GF-D8 (cell line): ENCODE data around the gene MMP28.

Experiments
- DNase-seq: peaks from one replicate; lab custom pipeline; 2025; lab: John Stamatoyannopoulos, UW

Gene MMP28

DNA sequence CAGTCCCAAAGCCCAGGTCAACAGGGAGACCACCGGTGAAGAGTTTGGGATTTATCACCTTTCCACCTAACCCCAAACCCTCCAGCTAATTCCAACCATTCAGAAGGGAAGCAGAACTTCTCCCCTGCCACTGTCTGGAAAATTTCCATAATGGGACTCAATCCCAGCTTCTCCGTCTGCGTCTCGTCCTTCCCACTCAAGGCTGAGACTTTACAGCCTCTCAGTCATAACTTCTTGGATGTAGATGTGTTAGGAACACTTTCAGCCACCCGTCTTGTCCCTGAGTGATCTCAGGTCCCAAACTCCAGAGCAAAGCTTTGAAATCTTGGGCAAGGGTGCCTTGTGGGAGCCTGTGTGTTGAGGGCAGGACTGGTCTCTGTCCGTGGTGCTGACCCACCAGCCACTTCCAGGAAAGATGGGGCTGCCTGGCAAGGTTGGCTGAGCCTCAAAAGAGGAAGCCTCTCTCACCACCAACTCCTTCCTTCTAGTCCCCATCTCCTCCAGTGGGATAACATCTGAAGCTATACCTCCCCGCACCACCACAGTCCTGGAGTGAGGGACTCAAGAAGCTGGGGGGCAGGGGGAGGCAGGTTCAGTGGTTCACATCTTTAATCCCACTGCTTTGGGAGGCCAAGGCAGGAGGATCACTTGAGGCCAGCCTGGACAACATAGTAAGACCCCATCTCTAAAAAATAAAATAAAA, 51.7 kb downstream of the MMP28 start:
- DNase-seq: no peak

DNA sequence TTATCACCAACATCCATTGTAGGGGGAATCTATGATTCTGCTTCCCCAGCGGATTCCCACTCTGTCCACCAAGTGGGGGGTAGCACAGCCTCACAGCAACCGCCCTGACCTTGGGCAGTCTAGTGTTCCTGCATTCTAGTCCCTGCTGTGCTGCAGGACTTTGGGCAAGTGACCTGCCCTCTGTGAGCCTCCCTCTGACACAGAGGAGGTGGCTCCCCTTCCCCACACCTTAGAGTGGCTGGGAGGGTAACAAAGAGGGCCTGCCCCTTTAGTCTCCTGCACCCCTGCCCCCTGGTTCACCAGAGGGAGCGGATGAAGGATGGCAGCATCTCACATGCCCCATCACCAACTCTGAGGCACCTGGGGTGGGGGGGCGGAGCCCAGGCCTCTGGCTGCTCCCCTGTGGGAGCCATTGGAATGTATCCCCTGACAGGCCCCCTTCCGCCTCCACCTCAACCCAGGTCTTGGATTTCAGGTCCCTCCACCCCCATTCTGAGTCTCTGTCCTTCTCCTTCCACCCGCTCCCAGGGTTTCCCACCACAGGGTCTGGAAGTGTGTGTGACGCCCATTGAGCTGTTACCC, 52.5 kb downstream of the MMP28 start:
- DNase-seq: no peak

GRCh38 chr17:35742496-35742895, 52.9 kb downstream of the MMP28 start:
- DNase-seq: no peak

GRCh38 chr17:35740997-35741931, 54.2 kb downstream of the MMP28 start:
- no peak for DNase-seq

- no peak for DNase-seq
These were observed 55.2 kb downstream of the MMP28 start for GRCh38 chr17:35740216-35740615.

GRCh38 chr17:35738519-35739133, 56.8 kb downstream of the MMP28 start:
- no peak for DNase-seq

DNA sequence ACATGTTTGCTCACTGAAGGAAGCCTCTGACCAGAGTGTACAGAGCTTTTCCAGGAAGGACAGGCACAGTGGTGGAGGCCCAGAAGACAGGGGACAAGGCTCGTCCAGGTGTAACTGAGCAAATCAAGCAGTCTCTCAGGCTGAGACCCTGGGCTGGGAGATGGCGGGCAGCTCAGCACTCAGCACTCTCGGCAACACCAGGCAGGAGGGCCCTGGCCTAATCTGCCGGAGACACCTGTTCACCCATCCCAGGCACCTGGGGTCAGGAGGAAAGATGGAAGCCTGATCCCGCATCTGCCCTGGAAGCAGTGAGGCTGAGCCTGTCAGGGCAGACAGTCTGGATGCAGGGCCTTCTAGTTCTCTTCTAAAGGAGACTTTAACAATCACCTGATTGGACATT, 59.2 kb downstream of the MMP28 start:
- no peak for DNase-seq

GRCh38 chr17:35735036-35735805, 60.2 kb downstream of the MMP28 start:
- no peak for DNase-seq

DNA sequence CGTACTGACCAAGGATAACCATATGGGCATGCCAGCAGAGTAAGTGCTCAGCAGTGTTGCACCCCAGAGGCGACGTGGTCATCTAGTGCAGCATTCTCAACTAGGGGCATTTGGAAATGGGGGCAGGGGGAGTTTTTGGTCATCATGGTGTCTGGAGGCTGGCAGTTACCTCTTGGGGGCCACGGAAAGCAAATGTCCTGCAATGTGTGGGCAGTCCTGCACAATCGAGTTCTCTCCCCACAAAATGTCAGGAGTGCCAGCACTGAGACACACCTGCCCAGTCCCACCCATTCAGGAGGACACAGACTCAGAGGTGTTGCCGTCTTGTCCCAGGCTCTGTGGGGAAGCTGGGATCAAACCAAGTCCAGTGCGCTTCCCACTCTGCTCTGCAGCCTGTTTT, 61.0 kb downstream of the MMP28 start:
- DNase-seq: no peak

DNA sequence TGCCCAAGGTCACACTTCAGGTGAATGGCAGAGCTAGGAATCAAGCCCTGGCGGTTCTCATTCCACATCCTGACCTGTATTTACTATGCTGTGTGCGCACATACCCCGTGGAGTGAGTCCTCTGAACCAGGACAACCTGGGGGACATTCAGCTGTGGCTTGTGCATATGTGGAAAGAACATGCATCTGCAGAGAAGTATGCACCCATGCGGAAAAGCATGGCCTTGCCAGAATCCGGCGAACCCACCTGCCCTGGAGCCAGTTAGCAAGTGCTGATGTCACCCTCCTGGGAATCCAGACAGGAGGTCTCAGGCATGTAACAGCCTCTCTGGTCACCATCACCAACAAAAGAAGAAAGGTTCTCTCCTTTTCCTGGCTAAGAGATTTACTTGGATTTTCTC, 62.1 kb downstream of the MMP28 start:
- DNase-seq: no peak

GRCh38 chr17:35732806-35733136, 62.7 kb downstream of the MMP28 start:
- no peak for DNase-seq

DNA sequence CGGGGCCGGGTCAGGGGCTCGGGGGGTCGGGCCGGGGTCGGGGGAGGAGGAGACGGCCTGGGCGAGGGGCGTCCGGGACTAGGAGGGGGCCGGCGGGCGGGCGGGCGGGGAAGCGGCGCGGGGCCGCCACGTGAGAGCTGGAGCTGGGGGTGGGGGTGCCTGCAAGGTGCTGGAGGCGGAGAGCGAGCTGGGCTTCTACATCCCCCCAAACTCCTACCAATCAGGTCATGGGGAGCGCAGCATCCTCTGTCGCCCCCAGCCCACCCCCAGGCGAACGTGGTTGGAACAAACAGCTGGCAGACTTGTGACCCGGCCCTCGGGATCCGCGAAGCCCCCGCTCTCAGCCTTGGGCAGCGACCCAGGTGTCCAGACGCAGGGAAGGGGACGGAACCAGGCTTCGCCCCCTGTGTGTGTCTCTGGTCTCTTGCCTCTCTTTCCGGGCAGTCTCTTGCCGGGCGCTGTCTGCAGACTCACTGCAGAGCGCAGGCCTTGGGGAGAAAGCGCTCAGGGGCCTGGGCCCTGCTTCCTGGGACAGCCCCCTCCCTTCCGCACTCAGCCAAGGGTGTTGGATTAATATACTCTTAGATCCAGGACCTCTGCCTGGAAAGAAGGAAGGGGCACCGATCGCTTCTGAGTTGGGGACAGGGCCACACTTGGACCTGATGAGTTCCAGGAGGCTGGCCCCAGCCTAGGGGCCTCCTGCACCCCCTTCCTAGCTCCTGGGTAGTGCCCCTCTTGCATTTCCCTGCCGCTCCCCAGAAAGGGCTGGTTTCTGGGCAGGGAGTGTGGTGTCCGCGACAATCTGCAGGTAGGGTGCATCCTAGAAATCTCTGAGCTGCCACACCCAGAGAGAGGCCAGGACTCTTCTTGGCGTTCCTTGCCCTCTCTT, 63.3 kb downstream of the MMP28 start:
- DNase-seq: no peak

DNA sequence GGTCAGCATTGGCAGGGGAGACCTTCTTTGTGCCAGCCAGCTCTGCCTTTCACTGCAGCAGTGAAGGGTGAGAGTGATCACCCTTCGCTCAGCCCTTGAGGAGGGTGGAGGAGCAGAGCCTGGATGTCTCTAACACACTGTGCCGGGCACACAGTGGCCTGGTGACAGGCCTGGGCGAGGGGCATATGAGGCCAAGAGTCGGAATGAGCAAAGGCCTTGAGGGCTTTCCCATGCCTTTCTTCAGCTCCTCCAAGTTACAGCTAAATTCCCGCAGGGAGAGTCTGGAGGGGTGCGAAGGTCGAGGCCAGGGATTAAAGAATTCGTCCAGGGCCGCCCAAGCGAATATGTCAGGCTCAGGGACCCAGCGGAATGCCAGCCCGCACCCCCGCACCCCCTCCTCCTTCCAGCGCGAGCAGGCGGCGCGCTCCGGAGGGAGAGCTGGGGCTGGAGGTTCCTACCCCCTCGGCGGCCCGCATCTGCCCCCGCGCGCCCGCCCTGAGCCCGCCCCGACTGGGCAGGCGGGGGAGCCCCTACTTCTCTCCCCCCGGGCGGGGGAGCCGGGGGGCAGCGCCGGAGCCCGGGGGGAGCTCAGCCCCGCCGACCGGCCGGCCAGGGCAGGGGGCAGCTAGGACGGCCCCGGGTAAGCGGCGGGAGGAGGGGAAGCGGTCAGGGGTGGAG, 64.1 kb downstream of the MMP28 start, which contains the start of gene RASL10B:
TSS of gene RASL10B (plus strand) at position 401 of the 678 bp plus-strand sequence. CDS start 3,546 bp downstream, outside the sequence.
- no peak for DNase-seq

- DNase-seq: no peak
These were observed 64.9 kb downstream of the MMP28 start for GRCh38 chr17:35730400-35731005.

- no peak for DNase-seq
These were observed 66.0 kb downstream of the MMP28 start for GRCh38 chr17:35729405-35729833.

DNA sequence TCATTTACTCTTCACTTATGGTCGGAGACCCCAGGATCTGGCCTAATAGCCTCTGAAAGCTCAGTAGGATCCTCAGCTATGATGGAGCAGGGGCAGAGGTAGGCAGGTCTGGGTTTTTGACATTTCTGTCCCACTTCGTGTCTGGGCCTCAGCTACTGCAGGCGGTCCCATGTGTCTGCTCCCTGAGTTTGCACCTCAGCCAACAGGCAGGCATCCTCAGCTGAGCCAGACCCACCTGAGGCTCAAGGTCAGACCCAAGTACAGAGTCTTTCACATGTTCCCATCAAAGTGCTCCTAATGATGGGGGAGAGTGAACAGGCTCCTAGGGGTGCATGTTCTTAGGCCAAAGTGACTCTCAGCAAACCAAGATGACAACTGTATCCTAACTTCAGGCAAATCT, 66.9 kb downstream of the MMP28 start:
- DNase-seq: no peak

DNA sequence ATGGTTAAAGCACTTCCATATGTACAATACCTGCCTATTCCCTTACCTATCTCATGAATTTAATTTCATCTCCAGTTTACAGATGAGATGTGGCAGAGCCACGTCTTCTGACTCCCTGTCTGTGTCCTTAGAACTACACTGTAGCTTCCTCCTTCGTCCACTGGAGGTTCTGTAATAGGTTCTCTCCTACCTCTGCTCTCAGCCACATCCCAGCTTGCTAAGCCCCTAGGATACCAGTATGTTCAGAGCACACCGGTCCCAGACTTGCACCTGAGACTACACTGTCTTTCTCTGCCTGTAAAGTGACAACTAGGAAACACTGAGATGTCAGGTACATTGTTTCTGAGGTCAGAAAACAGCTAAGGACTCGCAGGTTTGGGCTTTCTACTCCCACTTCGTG, 67.8 kb downstream of the MMP28 start:
- DNase-seq: no peak

DNA sequence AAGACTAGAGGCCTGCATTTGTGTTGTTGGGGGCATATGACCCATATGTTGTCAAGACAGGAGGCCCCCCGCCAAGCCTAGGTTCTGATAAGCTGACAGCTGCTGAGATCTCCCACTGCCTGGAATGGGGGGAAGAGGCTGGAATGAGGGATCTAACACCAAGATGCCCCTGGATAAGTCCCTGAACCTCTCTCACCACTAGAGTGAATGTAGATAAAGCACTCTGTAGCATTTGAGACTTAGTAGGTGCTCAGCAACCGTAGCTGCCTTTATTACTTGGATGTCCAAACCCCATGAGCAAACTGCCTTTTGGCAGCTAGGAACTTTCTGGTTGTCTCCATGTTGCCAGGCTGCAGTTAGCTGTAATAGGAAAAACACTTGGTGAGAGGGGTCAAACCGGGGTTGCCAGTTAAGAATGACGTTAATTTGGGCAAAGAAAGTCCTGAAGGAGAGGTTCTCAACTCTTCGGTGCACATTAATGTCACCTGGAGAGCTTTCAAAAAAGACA, 68.4 kb downstream of the MMP28 start:
- DNase-seq: no peak
